B cell (primary cell): ENCODE data around the gene ADAM12. TPM values are rescaled to one million over a fixed set of nuclear protein-coding genes. Genes with fewer than 3 reads are reported as not detected.

Experiments
- ATAC-seq: fragments of 200-7000 bp; cut with Tn5 transposase; one replicate; pipeline ENCODE4 v1.10.0; 2021; ENCODE audit warnings: low read depth, mild to moderate bottlenecking, moderate number of reproducible peaks, moderate library complexity
- CTCF ChIA-PET: fragments of 350-600 bp; sonication (Branson Sonifier 250); formaldehyde crosslinking; loops from one replicate; lab custom pipeline; 2021; ENCODE audit warnings: antibody characterized with exemption, inconsistent platforms; lab: Charles Lee
- POLR2A ChIA-PET: fragments of 350-600 bp; sonication (Branson Sonifier 250); formaldehyde crosslinking; loops from one replicate; lab custom pipeline; 2021; ENCODE audit warnings: antibody characterized with exemption; lab: Charles Lee
- DNase-seq: peaks from one replicate; pipeline ENCODE4 v3.0.0; 2013
- H2AFZ ChIP-seq: 2 replicates; pipeline ENCODE4 v1.6.1; 2012; ENCODE audit warnings: mild to moderate bottlenecking, low read depth, low read length; ENCODE audit not compliant: insufficient read depth, poor library complexity, severe bottlenecking
- H3K27ac ChIP-seq, 2 donors: 1 replicate in 1 of 2; 2 replicates in 1 of 2; pipeline ENCODE4 v1.5.1; 2012 to 2013; ENCODE audit warnings: low read length in 2 of 2, mild to moderate bottlenecking in 2 of 2, moderate library complexity in 1 of 2
- H3K27me3 ChIP-seq, 4 experiments: fragments of 200-600 bp in 1 of 4; sonication (generic) in 1 of 4; replicated peaks in 1 of 4; 1 replicate in 2 of 4; 2 replicates in 2 of 4; pipeline versions ENCODE4 v1.6.1 to v1.7.0; 2013 to 2016; ENCODE audit warnings: low read length in 3 of 4, mild to moderate bottlenecking in 2 of 4, mixed read lengths in 1 of 4, moderate library complexity in 1 of 4; ENCODE audit not compliant: insufficient read depth in 4 of 4, control insufficient read depth in 3 of 4; ENCODE audit errors: control extremely low read depth in 1 of 4
- H3K36me3 ChIP-seq, 2 experiments: replicated peaks in 1 of 2; 1 replicate in 1 of 2; 2 replicates in 1 of 2; pipeline versions ENCODE4 v1.6.1 to v1.7.1; 2013; ENCODE audit warnings: low read length in 1 of 2; ENCODE audit not compliant: insufficient read depth in 2 of 2, control insufficient read depth in 1 of 2; ENCODE audit errors: control extremely low read depth in 1 of 2, extremely low read depth in 1 of 2
- H3K4me1 ChIP-seq, 2 donors: fragments of 200-600 bp in 1 of 2; sonication (generic) in 1 of 2; 1 replicate in 1 of 2; 2 replicates in 1 of 2; pipeline versions ENCODE4 v1.5.1 to v1.6.1; 2013 to 2017; ENCODE audit warnings: low read length in 2 of 2; ENCODE audit not compliant: control insufficient read depth in 2 of 2, insufficient read depth in 2 of 2
- H3K4me2 ChIP-seq: replicated peaks from 2 replicates; pipeline ENCODE3; 2012; ENCODE audit warnings: mild to moderate bottlenecking, low read depth, low read length; ENCODE audit not compliant: poor library complexity, severe bottlenecking
- H3K4me3 ChIP-seq, 5 experiments: fragments of 200-600 bp in 1 of 5; sonication (generic) in 1 of 5; 1 replicate in 3 of 5; 2 replicates in 2 of 5; pipeline versions ENCODE4 v1.5.1 to v1.7.0; 2011 to 2016; ENCODE audit warnings: low read length in 4 of 5, mild to moderate bottlenecking in 4 of 5, low read depth in 2 of 5, control low read depth in 1 of 5, moderate library complexity in 1 of 5; ENCODE audit not compliant: insufficient read depth in 1 of 5; ENCODE audit errors: control extremely low read depth in 1 of 5, extremely low read depth in 1 of 5
- H3K79me2 ChIP-seq: fragments of 200-600 bp; sonication (generic); one replicate; pipeline ENCODE4 v1.6.0; 2016; ENCODE audit warnings: low read length; ENCODE audit not compliant: control insufficient read depth, insufficient read depth
- H3K9ac ChIP-seq: fragments of 200-600 bp; sonication (generic); 2 replicates; pipeline ENCODE4 v1.6.1; 2017; ENCODE audit warnings: mild to moderate bottlenecking, low read length, moderate library complexity
- H3K9me3 ChIP-seq, 3 donors: one replicate each; pipeline versions ENCODE4 v1.6.1 to v1.7.1; 2013; ENCODE audit warnings: low read length in 2 of 3; ENCODE audit not compliant: control insufficient read depth in 2 of 3, insufficient read depth in 1 of 3; ENCODE audit errors: control extremely low read depth in 1 of 3
- H4K20me1 ChIP-seq: 2 replicates; pipeline ENCODE4 v1.6.0; 2012; ENCODE audit warnings: mild to moderate bottlenecking, low read length; ENCODE audit not compliant: insufficient read depth, control insufficient read depth, poor library complexity, severe bottlenecking
- H3K27ac Mint-ChIP-seq: one replicate; pipeline ENCODE4 v1.8.0; 2021; ENCODE audit warnings: mixed read lengths
- H3K27me3 Mint-ChIP-seq: one replicate; pipeline ENCODE4 v1.8.0; 2021; ENCODE audit warnings: mixed read lengths
- H3K4me1 Mint-ChIP-seq: one replicate; pipeline ENCODE4 v1.8.0; 2021; ENCODE audit warnings: mixed read lengths
- H3K4me3 Mint-ChIP-seq: one replicate; pipeline ENCODE4 v1.8.0; 2021; ENCODE audit warnings: mixed read lengths
- H3K9me3 Mint-ChIP-seq: one replicate; pipeline ENCODE4 v1.8.0; 2022; ENCODE audit warnings: mixed read lengths; ENCODE audit not compliant: insufficient read depth
- CTCF ChIP-seq: fragments of 200-600 bp; IDR thresholded peaks from one replicate; pipeline ENCODE4 v1.8.0; 2022; ENCODE audit warnings: antibody characterized with exemption, mild to moderate bottlenecking
- EZH2 ChIP-seq: IDR thresholded peaks from 2 replicates; pipeline ENCODE4 v1.6.1; 2012; ENCODE audit warnings: borderline replicate concordance, low read depth, mild to moderate bottlenecking, moderate library complexity, low read length; ENCODE audit not compliant: insufficient read depth, poor library complexity, severe bottlenecking
- WGBS: methylation state at CpG from one replicate; pipeline ENCODE4 v1.1.5; 2013; ENCODE audit warnings: missing lambda C conversion rate; ENCODE audit not compliant: insufficient coverage; 5-methylcytosine and 5-hydroxymethylcytosine counted together
- intact Hi-C: fragments of 100-400 bp; cut with micrococcal nuclease; formaldehyde crosslinking; loops from one replicate; pipeline ENCODE4 v1.10.0; 2022
- polyA plus RNA-seq: library from polyadenylated mRNA; depleted of rRNA; stranded (reverse); fragments of >200 nt; gene quantifications from 2 replicates; pipeline ENCODE4 v1.2.3, GENCODE V29; 2012
- total RNA-seq, 2 donors: library from RNA; stranded (reverse); fragments of 120-200 nt in 1 of 2; gene quantifications; 1 replicate in 1 of 2; 2 replicates in 1 of 2; pipeline versions ENCODE4 v1.2.3 to v1.2.4, GENCODE V29; 2013 to 2022

ADAM12 gene
- total and polyA plus RNA-seq, 2 donors (not counting 1 experiment from before 2014, with no cell fraction given), result 0.01 to 0.22 TPM

DNA sequence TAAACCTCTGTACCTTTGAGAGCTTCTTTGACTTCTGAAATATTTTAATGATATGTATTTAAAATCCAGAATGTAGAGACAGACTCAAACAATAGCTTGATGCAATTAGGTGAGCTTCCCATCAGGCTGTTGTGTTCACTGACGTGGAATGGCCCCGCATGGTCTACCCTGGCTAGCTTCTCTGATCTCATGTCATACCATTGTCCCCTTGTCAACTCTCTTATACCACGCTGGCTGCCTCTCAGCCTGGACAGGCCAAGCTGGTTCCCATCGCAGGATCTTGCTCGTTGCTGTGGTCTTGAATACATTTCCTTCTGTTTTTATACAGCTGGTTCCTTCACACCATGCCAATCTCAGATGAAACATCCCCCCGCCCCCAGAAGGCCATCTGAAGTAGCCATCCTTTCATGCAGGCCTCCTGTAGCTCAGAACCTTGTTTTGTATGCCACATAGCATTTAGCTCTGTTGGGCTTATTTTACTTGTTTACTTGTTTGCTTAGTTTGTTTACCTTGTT lies 407.7 kb downstream of the ADAM12 start:
- no peak overlapping the region for H3K4me3 Mint-ChIP-seq
- no peaks in the 10 kb centered on the region for H3K27me3 ChIP-seq
- no peaks in the 10 kb centered on the region for H3K79me2 ChIP-seq
- ATAC-seq, result no peak
- H3K27me3 Mint-ChIP-seq, result peaks cover 24% of the 10 kb centered on the region
- WGBS, result 50% methylated on average over 5 of the region's 6 CpGs
- no peak for TF ChIP-seq EZH2
- no peak for TF ChIP-seq CTCF
- H3K9me3 ChIP-seq, result no peaks in the 10 kb centered on the region
- peaks cover 10% of the 10 kb centered on the region for H3K4me1 Mint-ChIP-seq
- H3K4me3 ChIP-seq, result no peak overlapping the region
- CTCF ChIA-PET, result interaction anchor here (0.6 to 7.2 kb wide), 10 partner anchors 14 to 594 kb away, joined by 3 to 80 read pairs (median 3); no protein-coding TSS in a partner anchor
- H3K9ac ChIP-seq, result no peak overlapping the region
- no peak overlapping the region for H3K27ac ChIP-seq
- no peak overlapping the region for H3K27ac Mint-ChIP-seq
- intact Hi-C loops, result loop anchor here (5.0 kb wide), 1 partner anchor 113 kb away; no protein-coding TSS in a partner anchor
- no peaks in the 10 kb centered on the region for H4K20me1 ChIP-seq
- no peaks in the 10 kb centered on the region for H3K4me1 ChIP-seq
- no peaks in the 10 kb centered on the region for H3K36me3 ChIP-seq
- H3K4me2 ChIP-seq, result no peak overlapping the region
- POLR2A ChIA-PET, result no interaction called here
- no peaks in the 10 kb centered on the region for H3K9me3 Mint-ChIP-seq
- H2AFZ ChIP-seq, result no peak overlapping the region
- no peak for DNase-seq

DNA sequence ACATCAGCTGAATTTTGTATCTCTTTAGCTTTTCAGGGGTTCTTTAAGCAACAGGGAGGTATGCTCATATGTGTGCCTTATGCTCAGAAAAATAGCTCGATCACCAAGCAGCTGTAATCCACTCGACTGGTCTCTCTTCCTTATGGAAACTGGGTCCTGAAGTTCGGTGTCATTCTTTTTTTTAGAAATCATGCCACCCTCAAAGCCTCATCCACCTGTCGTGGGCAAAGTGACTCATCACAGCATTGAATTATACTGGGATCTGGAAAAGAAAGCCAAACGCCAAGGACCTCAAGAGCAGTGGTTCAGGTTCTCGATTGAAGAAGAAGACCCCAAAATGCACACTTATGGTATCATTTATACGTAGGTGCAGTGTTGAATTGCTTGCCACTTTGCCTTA lies 408.3 kb downstream of the ADAM12 start:
- DNase-seq, result no peak

More for the DNA sequence above, 408.3 kb downstream of the ADAM12 start:
- no peak for TF ChIP-seq EZH2
- no peak for TF ChIP-seq CTCF
- Histone ChIP-seq H3K9ac (no peak overlapping the region), H3K4me3 (no peak overlapping the region), H3K36me3 (no peaks in the 10 kb centered on the region), H3K9me3 (no peaks in the 10 kb centered on the region), H4K20me1 (no peaks in the 10 kb centered on the region), H3K27me3 (no peaks in the 10 kb centered on the region), H3K4me2 (no peak overlapping the region), H3K27ac (no peak overlapping the region), H3K79me2 (no peaks in the 10 kb centered on the region), H2AFZ (no peak overlapping the region), H3K4me1 (no peaks in the 10 kb centered on the region)
- Mint-ChIP-seq H3K9me3 (no peaks in the 10 kb centered on the region), H3K27ac (no peak overlapping the region), H3K27me3 (peaks cover 26% of the 10 kb centered on the region), H3K4me3 (no peak overlapping the region), H3K4me1 (peaks cover 10% of the 10 kb centered on the region)
- ChIA-PET CTCF (interaction anchor here (0.6 to 7.2 kb wide), 7 partner anchors 14 to 522 kb away, joined by 3 to 80 read pairs (median 4); no protein-coding TSS in a partner anchor), POLR2A (no interaction called here)
- WGBS, result 66% methylated on average over 6 of the region's 7 CpGs
- no peak for ATAC-seq
- intact Hi-C loops, result loop anchor here (5.0 kb wide), 1 partner anchor 113 kb away; no protein-coding TSS in a partner anchor
